K562 (cell line): ENCODE results near the gene MRRF. TPM values are rescaled to one million over a fixed set of nuclear protein-coding genes. Genes with fewer than 3 reads are reported as not detected.

Experiments used
- ATAC-seq: fragments of 200-7000 bp; cut with Tn5 transposase; 3 replicates; pipeline ENCODE4 v1.9.1; 2020; ENCODE audit warnings: moderate library complexity
- BruUV-seq: library from RNA; stranded (reverse); fragments of 400-500 nt; replicated peaks from 2 replicates; lab custom pipeline; 2021; lab: Mats Ljungman, UMichigan
- CTCF ChIA-PET: fragments of 300-600 bp; formaldehyde crosslinking; extraction: SDS; loops from one replicate; lab custom pipeline; 2021; ENCODE audit warnings: low intra/inter-chr PET ratio; lab: Yijun Ruan, JAX
- POLR2A ChIA-PET: fragments of 300-600, 350-650 bp; sonication (Branson Sonifier 250); formaldehyde crosslinking; extraction: SDS; loops from one replicate; lab custom pipeline; 2021; ENCODE audit warnings: antibody characterized with exemption, inconsistent platforms; lab: Yijun Ruan, JAX
- DNase-seq, 4 experiments: peaks; one replicate each; pipeline versions ENCODE4 v3.0.0 to v3.0.0-alpha.2; 2011 to 2018; ENCODE audit warnings: low spot score in 3 of 4, mixed read lengths in 3 of 4; ENCODE audit errors: extremely low read depth in 1 of 4
- FAIRE-seq: peaks from 2 replicates; lab custom pipeline; 2011; peaks lifted over from hg19 to GRCh38; lab: Jason Lieb, UNC
- H2AFZ ChIP-seq: 2 replicates; pipeline ENCODE4 v1.6.0; 2011; ENCODE audit warnings: low read depth, low read length, control low read depth, inconsistent platforms
- H3K27ac ChIP-seq: fragments of 200-600 bp; 3 replicates; pipeline ENCODE4 v1.8.0; 2011; ENCODE audit warnings: low read depth, mild to moderate bottlenecking, control low read depth, inconsistent platforms, low read length, moderate library complexity, mixed read lengths; ENCODE audit errors: extremely low read depth
- H3K27me3 ChIP-seq, 2 experiments: fragments of 300-600 bp in 1 of 2; 2 replicates in 1 of 2; 3 replicates in 1 of 2; pipeline versions ENCODE4 v1.6.0 to v1.8.0; 2011; ENCODE audit warnings: inconsistent platforms in 2 of 2, low read length in 2 of 2, mild to moderate bottlenecking in 1 of 2, mixed read lengths in 1 of 2, moderate library complexity in 1 of 2; ENCODE audit not compliant: control insufficient read depth in 2 of 2, insufficient read depth in 2 of 2
- H3K36me3 ChIP-seq: fragments of 300-600 bp; 3 replicates; pipeline ENCODE4 v1.8.0; 2011; ENCODE audit warnings: mild to moderate bottlenecking, low read length, inconsistent platforms; ENCODE audit not compliant: control insufficient read depth, insufficient read depth
- H3K4me1 ChIP-seq, 2 experiments: fragments of 200-600 bp in 1 of 2; replicated peaks in 1 of 2; 2 replicates in 1 of 2; 3 replicates in 1 of 2; pipeline versions ENCODE4 v1.5.1 to v1.8.0; 2011; ENCODE audit warnings: inconsistent platforms in 2 of 2, low read length in 2 of 2, mild to moderate bottlenecking in 1 of 2, mixed read lengths in 1 of 2, moderate library complexity in 1 of 2; ENCODE audit not compliant: control insufficient read depth in 2 of 2, insufficient read depth in 2 of 2
- H3K4me2 ChIP-seq: 2 replicates; pipeline ENCODE4 v1.6.1; 2011; ENCODE audit warnings: low read length, control low read depth, inconsistent platforms, mixed read lengths; ENCODE audit not compliant: insufficient read depth
- H3K4me3 ChIP-seq: fragments of 200-600 bp; sonication (generic), shearing (Covaris generic); 2 replicates; pipeline ENCODE4 v1.5.1; 2016; ENCODE audit warnings: control low read depth, inconsistent platforms
- H3K79me2 ChIP-seq: fragments of 200-600 bp; 3 replicates; pipeline ENCODE4 v1.8.0; 2011; ENCODE audit warnings: low read length, inconsistent platforms; ENCODE audit not compliant: control insufficient read depth, insufficient read depth
- H3K9ac ChIP-seq, 2 experiments: 2 replicates each; pipeline versions ENCODE4 v1.6.0 to v1.6.1; 2011; ENCODE audit warnings: low read depth in 2 of 2, low read length in 2 of 2, control low read depth in 1 of 2, inconsistent platforms in 1 of 2, mild to moderate bottlenecking in 1 of 2, mixed read lengths in 1 of 2; ENCODE audit not compliant: insufficient read depth in 1 of 2
- H3K9me1 ChIP-seq: one replicate; pipeline ENCODE4 v1.6.0; 2011; ENCODE audit warnings: inconsistent platforms, mild to moderate bottlenecking, low read length, moderate library complexity; ENCODE audit not compliant: control insufficient read depth, insufficient read depth
- H3K9me3 ChIP-seq: replicated peaks from 2 replicates; pipeline ENCODE4 v1.5.1; 2011; ENCODE audit warnings: low read depth, low read length, inconsistent platforms; ENCODE audit not compliant: control insufficient read depth, insufficient read depth
- H4K20me1 ChIP-seq: replicated peaks from 2 replicates; pipeline ENCODE4 v1.6.1; 2011; ENCODE audit warnings: low read length, inconsistent platforms, mixed read lengths; ENCODE audit not compliant: control insufficient read depth, insufficient read depth
- CBX3 ChIP-seq, 2 experiments: IDR thresholded peaks; 1 replicate in 1 of 2; 2 replicates in 1 of 2; pipeline ENCODE4 v1.6.1; 2012; ENCODE audit warnings: inconsistent platforms in 2 of 2, low read length in 2 of 2, borderline replicate concordance in 1 of 2, control low read depth in 1 of 2
- CBX5 ChIP-seq: IDR thresholded peaks from 2 replicates; pipeline ENCODE4 v1.6.1; 2014; ENCODE audit warnings: low read depth, borderline replicate concordance
- CHD4 ChIP-seq: fragments of 200-600 bp; sonication (generic); IDR thresholded peaks from 3 replicates; pipeline ENCODE4 v1.6.1; 2012; ENCODE audit warnings: low read depth, mild to moderate bottlenecking, mixed read lengths, low read length, inconsistent platforms; ENCODE audit not compliant: insufficient read depth, insufficient replicate concordance, poor library complexity, severe bottlenecking
- CTBP1 ChIP-seq: fragments of 450-650 bp; IDR thresholded peaks from 2 replicates; pipeline ENCODE4 v1.6.1; 2016; ENCODE audit warnings: borderline replicate concordance
- HDAC2 ChIP-seq: fragments of 450-650 bp; IDR thresholded peaks from 2 replicates; pipeline ENCODE4 v1.6.1; 2016; ENCODE audit warnings: mild to moderate bottlenecking
- RFX7 ChIP-seq: fragments of 250-450 bp; sonication (Bioruptor Pico); IDR thresholded peaks from 2 replicates; pipeline ENCODE4 v1.5.1; 2021; ENCODE audit warnings: mild to moderate bottlenecking
- TRIM24 ChIP-seq, 2 experiments: fragments of 450-650 bp; IDR thresholded peaks; 2 replicates each; pipeline ENCODE4 v1.6.1; 2016
- WGBS: fragments of 100-300 bp; shearing (Covaris generic); methylation state at CpG from one replicate; pipeline ENCODE4 v1.1.6; 2016; ENCODE audit warnings: low coverage, mixed read lengths; ENCODE audit not compliant: insufficient coverage; ENCODE audit errors: missing lambda C conversion rate; 5-methylcytosine and 5-hydroxymethylcytosine counted together
- in situ Hi-C: fragments of 300-500 bp; cut with MboI; formaldehyde crosslinking; loops from 4 replicates; pipeline ENCODE4 v1.15.0; 2018; ENCODE audit warnings: inconsistent platforms, mixed read lengths
- intact Hi-C: fragments of 100-400 bp; cut with micrococcal nuclease; formaldehyde crosslinking; loops from 2 replicates; pipeline ENCODE4 v1.14.2; 2022
- polyA plus RNA-seq, 8 experiments: library from polyadenylated mRNA; depleted of rRNA in 4 of 8; stranded (reverse) in 5 of 8; unstranded in 3 of 8; fragments of >200 nt; fragmentation: Nextera tagmentation in 2 of 8; fragmentation: Illumina TruSeq in 1 of 8; extraction: Ambion mirVana in 2 of 8; extraction: Trizol in 1 of 8; gene quantifications; 2 replicates each; pipeline versions ENCODE4 v1.2.1 to v1.2.3, GENCODE V29; 2011 to 2014; ENCODE audit warnings: inconsistent platforms in 1 of 8, missing spikeins in 1 of 8
- total RNA-seq, 7 experiments: library from RNA; depleted of rRNA in 6 of 7; stranded (reverse); fragments of >200 nt in 6 of 7; fragmentation: Illumina TruSeq in 2 of 7; extraction: Trizol in 2 of 7; gene quantifications; 2 replicates each; pipeline versions ENCODE4 v1.2.1 to v1.2.3, GENCODE V29; 2011 to 2021; ENCODE audit warnings: low replicate concordance in 1 of 7
- TF ChIP-seq, protein P1 (sequence below), 2 experiments: fragments of 450-650 bp in 1 of 2; sonication (generic) in 1 of 2; formaldehyde crosslinking in 1 of 2; IDR thresholded peaks; 2 replicates each; pipeline versions ENCODE4 v1.7.1 to v1.9.0; 2016 to 2022; ENCODE audit warnings: inconsistent platforms in 1 of 2, mild to moderate bottlenecking in 1 of 2, missing genetic modification reagents in 1 of 2

Gene MRRF
- total and polyA plus RNA-seq, 9 of the 15 experiments (the other 6 are each of a cell fraction or from before 2014, with no cell fraction given): 55.0 to 105 (median 81.2) TPM

DNA sequence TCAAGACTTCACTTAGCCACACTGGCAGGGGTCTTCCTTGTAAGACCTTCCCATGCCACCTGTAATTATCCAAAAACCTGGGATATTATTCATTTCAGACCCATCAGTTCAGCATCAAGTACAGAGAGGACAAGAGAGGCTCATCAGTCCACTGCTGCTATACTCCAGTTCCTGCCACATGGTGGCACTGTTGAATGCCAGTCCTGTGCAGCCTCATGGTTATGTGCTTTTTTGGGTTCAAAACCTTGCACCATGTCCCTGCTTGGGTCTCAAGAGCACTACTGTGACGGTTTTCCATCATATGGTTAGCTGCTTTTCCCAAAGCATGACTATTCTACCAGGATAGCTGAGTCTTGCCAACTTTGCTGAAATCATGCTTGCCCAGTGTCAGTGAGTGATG is 114.7 kb downstream of the MRRF start (continued):
- peak in 1 of 2 experiments; percentile 95; a peak in 2 of 3 replicates for TF ChIP-seq CBX3 (IDR thresholded peaks at IDR 0.05; ENCODE audit: borderline replicate concordance in 1 of 2, low read length in 2 of 2)
- TF ChIP-seq CHD4: no peak
- TF ChIP-seq RFX7 (CRISPR knock-in tag): no peak
- peak; percentile 83; the same call in 1 of the 2 replicates for TF ChIP-seq CBX5
- TF ChIP-seq HDAC2: 0 out of 2 replicates have a peak, but pooled peaks have one; percentile 19
- 0 out of 4 replicates have a peak, but pooled peaks of 1 of the 2 experiments have one; percentile 11 for TF ChIP-seq TRIM24 (IDR thresholded peaks at IDR 0.05)

DNA sequence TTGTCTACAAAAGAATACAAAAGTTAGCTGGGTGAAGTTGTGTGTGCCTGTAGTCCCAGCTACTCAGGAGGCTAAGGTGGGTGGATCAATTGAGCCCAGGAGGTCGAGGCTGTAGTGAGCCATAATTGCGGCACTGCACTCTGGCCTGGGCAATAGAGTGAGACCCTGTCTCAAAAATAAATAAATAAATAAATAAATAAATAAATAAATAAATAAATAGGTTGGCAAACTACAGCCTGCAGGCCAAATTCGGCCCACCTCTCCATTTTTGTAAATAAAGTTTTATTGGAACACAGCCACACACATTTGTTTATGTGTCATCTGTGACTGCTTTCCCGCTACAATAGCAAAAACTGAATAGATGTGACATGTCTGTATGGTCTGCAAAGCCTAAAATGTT is 115.6 kb downstream of the MRRF start:
- ChIA-PET CTCF (no interaction called here), POLR2A (no interaction called here)
- H3K9me1 ChIP-seq: peaks cover 10% of the 10 kb centered on the region
- H4K20me1 ChIP-seq: no peaks in the 10 kb centered on the region
- no peak overlapping the region for H3K9ac ChIP-seq
- in situ Hi-C loops (no loop called here), intact Hi-C loops (no loop called here)
- ATAC-seq (no peak), DNase-seq (no peak), FAIRE-seq (no peak)
- no peak overlapping the region for H3K4me2 ChIP-seq
- TF ChIP-seq, protein P1, sequence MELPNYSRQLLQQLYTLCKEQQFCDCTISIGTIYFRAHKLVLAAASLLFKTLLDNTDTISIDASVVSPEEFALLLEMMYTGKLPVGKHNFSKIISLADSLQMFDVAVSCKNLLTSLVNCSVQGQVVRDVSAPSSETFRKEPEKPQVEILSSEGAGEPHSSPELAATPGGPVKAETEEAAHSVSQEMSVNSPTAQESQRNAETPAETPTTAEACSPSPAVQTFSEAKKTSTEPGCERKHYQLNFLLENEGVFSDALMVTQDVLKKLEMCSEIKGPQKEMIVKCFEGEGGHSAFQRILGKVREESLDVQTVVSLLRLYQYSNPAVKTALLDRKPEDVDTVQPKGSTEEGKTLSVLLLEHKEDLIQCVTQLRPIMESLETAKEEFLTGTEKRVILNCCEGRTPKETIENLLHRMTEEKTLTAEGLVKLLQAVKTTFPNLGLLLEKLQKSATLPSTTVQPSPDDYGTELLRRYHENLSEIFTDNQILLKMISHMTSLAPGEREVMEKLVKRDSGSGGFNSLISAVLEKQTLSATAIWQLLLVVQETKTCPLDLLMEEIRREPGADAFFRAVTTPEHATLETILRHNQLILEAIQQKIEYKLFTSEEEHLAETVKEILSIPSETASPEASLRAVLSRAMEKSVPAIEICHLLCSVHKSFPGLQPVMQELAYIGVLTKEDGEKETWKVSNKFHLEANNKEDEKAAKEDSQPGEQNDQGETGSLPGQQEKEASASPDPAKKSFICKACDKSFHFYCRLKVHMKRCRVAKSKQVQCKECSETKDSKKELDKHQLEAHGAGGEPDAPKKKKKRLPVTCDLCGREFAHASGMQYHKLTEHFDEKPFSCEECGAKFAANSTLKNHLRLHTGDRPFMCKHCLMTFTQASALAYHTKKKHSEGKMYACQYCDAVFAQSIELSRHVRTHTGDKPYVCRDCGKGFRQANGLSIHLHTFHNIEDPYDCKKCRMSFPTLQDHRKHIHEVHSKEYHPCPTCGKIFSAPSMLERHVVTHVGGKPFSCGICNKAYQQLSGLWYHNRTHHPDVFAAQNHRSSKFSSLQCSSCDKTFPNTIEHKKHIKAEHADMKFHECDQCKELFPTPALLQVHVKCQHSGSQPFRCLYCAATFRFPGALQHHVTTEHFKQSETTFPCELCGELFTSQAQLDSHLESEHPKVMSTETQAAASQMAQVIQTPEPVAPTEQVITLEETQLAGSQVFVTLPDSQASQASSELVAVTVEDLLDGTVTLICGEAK (IDR thresholded peaks at IDR 0.05): peak; percentile 77
- TF ChIP-seq, protein P1 (CRISPR knock-in tag; IDR thresholded peaks at IDR 0.05): no peak
- TF ChIP-seq CTBP1: no peak
- no peaks in the 10 kb centered on the region; the same call in 2 of the 3 replicates for H3K79me2 ChIP-seq
- H3K4me3 ChIP-seq: no peak overlapping the region
- 69% methylated on average over 4 of the region's 4 CpGs for whole genome bisulfite sequencing
- H3K27ac ChIP-seq: no peak overlapping the region
- peaks cover 37 to 39% of the 10 kb centered on the region in 2 experiments for H3K4me1 ChIP-seq
- no peak overlapping the region for H2AFZ ChIP-seq
- peaks cover 16% of the 10 kb centered on the region for H3K9me3 ChIP-seq
- no peaks in the 10 kb centered on the region; the same call in 2 of the 3 replicates for H3K36me3 ChIP-seq
- H3K27me3 ChIP-seq: no peaks in the 10 kb centered on the region
- BruUV-seq: no TSS peak
